Measurements from ENCODE around the gene ANKRD13A.

Gene ANKRD13A

DNA sequence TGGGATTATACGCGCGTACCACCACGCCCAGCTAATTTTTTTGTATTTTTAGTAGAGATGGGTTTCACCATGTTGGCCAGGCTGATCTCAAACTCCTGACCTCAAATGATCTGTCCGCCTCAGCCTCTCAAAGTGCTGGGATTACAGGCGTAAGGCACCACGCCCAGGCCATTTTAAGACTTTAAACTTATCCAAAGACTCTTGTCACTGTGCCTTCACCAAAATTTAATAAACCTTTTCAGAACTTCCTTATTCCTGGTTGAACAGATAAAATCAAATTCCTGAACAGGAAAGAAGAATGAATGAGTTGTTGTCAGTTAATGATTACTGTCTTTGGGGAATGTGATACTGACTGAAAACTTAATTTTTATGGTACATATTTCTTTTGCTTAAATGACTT, 40.9 kb upstream of the ANKRD13A start:
- TF ChIP-seq CTCF (IDR thresholded peaks at IDR 0.05) = no peak

GRCh38 chr12:109959411-109960093, 39.7 kb upstream of the ANKRD13A start:
- no peak for TF ChIP-seq CTCF (IDR thresholded peaks at IDR 0.05)

GRCh38 chr12:109961201-109961600, 38.0 kb upstream of the ANKRD13A start:
- no peak for TF ChIP-seq CTCF (IDR thresholded peaks at IDR 0.05)

DNA sequence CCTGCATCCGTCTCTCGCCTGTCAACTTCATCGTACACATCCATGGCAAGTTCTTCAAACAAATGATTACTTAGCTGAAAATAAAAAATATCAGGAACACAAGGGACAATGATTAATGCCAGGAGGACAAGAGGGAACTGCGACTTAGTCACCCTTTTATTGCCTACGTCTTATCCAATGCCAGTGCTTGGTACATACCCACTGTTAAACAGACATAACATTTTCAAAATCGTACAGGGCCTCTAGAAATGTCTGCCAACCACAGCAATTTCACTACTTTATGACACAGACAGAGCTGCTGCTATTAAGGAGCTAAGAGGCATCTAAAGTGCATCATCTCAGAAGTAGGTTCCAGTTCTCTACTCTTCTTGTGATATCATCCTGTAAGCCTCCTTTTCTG, 37.6 kb upstream of the ANKRD13A start:
- no peak for TF ChIP-seq CTCF (IDR thresholded peaks at IDR 0.05)

DNA sequence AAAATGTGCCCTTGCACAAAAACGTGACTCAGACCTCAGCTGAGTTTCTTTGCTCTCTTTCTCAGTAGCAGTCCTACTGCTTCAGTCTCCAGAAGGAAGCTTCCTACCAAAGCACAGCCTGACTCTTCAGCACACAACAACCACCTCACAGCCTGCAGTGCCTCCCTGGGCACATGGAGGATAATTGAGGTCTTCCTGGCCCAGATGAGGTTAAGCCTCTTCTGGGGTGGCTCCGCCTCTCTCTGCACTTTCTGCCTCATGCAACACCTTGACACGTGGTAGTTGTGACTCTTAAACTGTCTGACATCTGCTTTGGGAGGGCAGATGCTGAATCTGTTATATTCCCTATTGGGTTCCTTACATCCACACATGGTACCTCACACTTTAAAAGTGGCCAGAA, 36.8 kb upstream of the ANKRD13A start:
- TF ChIP-seq CTCF (IDR thresholded peaks at IDR 0.05) = no peak

DNA sequence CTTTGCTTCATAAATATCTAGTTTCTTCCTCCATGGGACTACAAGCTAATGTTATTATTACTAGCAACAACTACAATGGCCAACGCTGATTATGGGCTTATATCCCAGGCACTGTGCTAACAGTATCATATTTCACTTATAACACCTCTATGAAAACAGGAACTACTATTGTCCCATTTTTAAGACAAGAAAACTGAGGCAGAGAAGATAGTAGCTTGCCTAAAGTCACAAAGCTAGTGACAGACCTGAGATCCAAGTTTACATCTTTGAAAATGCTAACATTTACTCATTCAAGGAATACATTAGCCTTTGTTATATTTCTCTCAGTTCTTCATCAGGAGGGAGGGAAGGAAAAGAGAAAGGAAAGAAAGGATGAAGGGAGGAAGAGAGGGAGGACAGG, 35.9 kb upstream of the ANKRD13A start:
- TF ChIP-seq CTCF (IDR thresholded peaks at IDR 0.05) = no peak

DNA sequence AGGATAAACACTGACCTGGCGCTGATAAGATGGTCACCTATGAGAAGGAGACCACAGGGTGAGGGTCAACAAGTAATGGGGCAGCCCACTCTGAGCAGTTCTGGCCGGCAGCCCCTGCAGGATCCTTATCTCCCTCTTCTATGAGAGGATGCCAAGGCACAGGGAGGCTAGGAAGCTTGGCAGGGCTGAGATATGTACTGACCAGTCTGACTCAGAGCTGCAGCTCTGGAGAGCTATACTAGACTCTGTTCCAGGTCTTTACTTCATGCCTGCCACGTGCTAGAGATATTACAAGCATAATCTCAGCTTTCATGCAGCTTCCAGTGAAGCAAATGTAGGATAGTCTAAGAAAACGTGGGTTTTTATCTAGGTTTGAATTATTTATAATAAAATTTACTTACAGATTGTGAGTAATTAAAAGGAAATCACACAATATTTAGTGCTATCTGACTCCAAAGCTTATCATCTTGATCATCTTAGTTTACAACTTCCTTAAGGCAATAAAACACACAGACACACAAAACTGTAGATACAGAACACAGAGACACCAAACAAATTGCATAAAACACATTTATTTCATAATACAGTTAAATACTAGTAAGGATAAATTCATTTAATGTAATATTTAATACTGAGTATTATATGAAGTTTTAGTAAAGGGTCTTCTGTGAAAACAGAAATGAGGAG, 35.3 kb upstream of the ANKRD13A start:
- no peak for TF ChIP-seq CTCF (IDR thresholded peaks at IDR 0.05)

Measured in LNCAP (cell line).